ENCODE results near the gene L1CAM.
"Not testable (repeated sequence)": the region's sequence is repeated elsewhere in the genome, so short reads cannot be mapped to it uniquely, and the experiment has no call there.

The L1CAM gene

DNA sequence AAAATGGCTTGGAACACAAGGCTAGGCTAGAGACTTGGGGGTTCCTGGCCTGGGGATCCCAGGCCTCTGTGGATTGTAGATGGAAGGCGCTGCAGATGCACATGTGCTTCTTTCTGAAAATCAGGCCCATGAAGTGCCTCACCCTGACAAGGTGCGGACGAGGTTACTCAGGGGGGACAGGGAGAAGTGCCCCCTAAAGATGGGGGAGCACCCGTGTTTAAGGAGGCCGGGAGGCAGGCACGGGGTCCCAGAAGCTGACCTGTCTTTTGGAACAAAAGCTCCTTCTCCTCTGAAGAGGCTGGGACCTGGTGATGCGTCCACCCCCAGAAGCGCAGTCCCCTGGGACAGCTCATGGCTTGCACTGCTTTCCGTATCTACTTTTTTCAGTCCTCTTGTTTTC lies 58.1 kb downstream of the L1CAM start:
- no peak for DNase-seq

DNA sequence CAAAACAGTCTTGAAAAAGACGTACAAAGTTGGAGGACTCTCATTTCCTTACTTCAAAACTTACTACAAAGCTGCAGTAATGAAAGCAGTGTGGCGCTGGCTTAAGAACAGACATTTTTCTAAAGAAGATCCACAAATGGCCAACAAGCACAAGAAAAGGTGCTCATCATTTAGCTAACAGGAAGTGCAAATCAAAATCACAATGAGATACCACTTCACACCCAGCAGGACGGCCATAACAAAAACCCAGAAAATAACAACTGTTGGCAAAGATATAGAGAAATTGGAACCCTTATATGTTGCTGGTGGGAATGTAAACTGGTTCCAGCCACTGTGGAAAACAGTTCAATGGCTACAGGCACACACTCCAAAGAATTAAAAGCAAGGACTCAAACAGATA lies 59.0 kb downstream of the L1CAM start:
- no peak for DNase-seq

- no peak for DNase-seq
These were observed 60.9 kb downstream of the L1CAM start for GRCh38 chrX:153825042-153825441.

DNA sequence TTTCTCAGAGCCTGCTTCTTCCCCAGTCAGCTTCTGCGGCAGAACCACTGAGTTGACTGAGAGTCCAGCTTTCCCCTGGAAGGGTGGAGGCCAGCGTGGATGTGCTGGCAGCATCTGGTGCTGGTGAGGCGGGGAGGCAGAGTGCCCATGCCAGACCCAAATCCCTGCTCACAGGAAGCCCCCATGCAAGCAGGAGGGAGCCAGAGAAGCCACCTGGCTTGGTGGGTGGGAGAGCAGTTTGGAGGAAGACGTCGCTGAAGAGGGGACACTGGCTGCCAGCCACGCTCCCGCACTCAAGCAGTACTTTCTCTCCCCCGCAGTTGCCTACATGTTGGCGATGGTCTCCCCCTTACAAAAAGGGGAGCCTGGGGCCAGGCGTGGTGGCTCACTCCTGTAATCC lies 61.6 kb downstream of the L1CAM start:
- DNase-seq: no peak

- no peak for DNase-seq
These were observed 64.9 kb downstream of the L1CAM start for GRCh38 chrX:153821066-153821465.

DNA sequence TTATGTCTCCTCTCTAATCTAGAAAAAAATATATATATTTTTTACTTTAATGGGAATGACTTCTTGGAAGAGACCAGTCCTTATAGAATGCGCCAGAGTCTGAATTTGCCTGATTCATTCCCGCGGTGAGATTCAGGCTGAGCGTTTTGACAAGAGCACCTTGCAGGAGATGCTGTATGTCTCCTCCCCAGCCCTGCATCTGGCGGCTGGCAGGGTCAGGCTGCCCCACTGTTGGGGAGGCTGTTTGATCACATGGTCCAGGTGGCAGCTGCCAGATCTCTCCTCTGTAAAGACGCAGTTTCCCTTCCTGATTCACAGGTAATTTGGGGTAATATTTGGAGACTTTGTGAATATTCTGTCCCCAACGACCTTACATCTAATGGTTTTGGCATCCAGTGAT lies 65.4 kb downstream of the L1CAM start:
- no peak for DNase-seq

GRCh38 chrX:153819384-153820040 lies 66.5 kb downstream of the L1CAM start:
- no peak for DNase-seq

- no peak for DNase-seq
These were observed 67.2 kb downstream of the L1CAM start for GRCh38 chrX:153818571-153819383.

DNA sequence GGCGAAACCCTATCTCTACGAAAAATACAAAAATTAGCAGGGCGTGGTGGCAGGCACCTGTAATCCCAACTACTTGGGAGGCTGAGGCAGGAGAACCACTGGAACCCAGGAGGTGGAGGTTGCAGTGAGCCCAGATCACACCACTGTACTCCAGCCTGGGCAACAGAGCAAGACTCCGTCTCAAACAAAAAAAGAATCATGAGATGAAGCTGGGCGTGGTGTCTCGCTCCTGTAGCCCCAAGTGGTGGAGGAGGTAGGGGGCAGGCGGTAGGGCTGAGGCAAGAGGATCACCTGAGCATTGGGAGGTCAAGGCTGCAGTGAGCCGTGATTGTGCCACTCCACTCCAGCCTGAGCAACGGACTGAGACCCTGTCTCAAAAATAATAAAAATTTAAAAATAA lies 67.9 kb downstream of the L1CAM start:
- not testable (repeated sequence) for DNase-seq

- DNase-seq: no peak
These were observed 68.9 kb downstream of the L1CAM start for GRCh38 chrX:153816831-153817690.

DNA sequence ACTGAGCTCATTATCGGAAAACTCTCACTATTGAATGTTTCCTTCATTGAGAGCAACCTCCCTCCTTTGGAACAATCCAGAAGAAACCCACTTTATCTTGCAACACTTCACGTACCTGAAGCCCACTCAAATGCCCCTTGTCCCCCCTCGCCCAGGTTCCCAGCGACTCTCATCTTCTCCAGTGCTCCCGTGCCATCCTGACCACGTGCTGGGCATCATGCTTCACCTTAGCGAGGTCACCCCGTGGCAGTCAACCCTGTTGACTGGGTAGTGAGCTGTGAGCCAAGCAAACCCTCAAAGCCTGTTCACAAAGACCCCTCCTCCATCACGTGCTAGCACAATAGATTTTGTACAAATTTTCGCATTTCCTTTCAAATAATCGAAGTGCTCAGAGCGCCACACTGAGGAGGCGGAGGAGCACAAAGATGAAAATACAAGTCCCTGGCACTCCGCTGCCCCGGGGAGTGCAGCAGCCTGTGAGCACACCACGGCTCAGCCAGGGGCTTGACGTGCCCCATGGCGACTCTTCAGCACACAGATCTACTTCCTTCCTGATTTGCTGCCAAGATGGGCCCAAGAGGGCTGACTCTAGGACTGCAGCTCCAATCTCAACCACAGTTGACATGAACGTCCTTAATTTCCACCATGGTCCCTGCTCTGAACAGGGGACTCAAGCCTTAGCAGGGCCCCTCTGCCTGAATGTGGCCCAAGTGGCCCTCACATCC lies 71.2 kb downstream of the L1CAM start:
- no peak for DNase-seq

GRCh38 chrX:153813161-153813560 lies 72.8 kb downstream of the L1CAM start:
- DNase-seq: no peak

GRCh38 chrX:153812220-153812619 lies 73.8 kb downstream of the L1CAM start:
- no peak for DNase-seq

Data from NCI-H1048 (cell line).